WTC11 (cell line): Measurements from ENCODE around the gene COL26A1. TPM values are rescaled to one million over a fixed set of nuclear protein-coding genes. Genes with fewer than 3 reads are reported as not detected.

Source experiments
- ATAC-seq: fragments of 200-7000 bp; cut with Tn5 transposase; 2 replicates; pipeline ENCODE4 v1.10.0; 2021; ENCODE audit warnings: mild to moderate bottlenecking, moderate library complexity
- CTCF ChIA-PET: fragments of 300-600 bp; sonication (Branson Sonifier 250); formaldehyde crosslinking; loops from one replicate; lab custom pipeline; 2021; ENCODE audit warnings: antibody characterized with exemption; lab: Charles Lee
- POLR2A ChIA-PET: fragments of 350-600 bp; sonication (Branson Sonifier 250); formaldehyde crosslinking; loops from one replicate; lab custom pipeline; 2021; ENCODE audit warnings: antibody characterized with exemption; lab: Charles Lee
- DNase-seq: peaks from one replicate; pipeline ENCODE4 v3.0.0; 2021; ENCODE audit warnings: low spot score
- H3K27ac Mint-ChIP-seq: 2 replicates; pipeline ENCODE4 v1.8.0; 2021; ENCODE audit warnings: mixed read lengths
- H3K27me3 Mint-ChIP-seq: 2 replicates; pipeline ENCODE4 v1.8.0; 2021; ENCODE audit warnings: low read depth, mild to moderate bottlenecking, moderate library complexity, mixed read lengths
- H3K36me3 Mint-ChIP-seq: 2 replicates; pipeline ENCODE4 v1.8.0; 2021; ENCODE audit warnings: mixed read lengths
- H3K4me1 Mint-ChIP-seq: 2 replicates; pipeline ENCODE4 v1.8.0; 2022; ENCODE audit warnings: mixed read lengths
- H3K4me3 Mint-ChIP-seq: 2 replicates; pipeline ENCODE4 v1.8.0; 2021; ENCODE audit warnings: mild to moderate bottlenecking, moderate library complexity, mixed read lengths
- H3K9me3 Mint-ChIP-seq: 2 replicates; pipeline ENCODE4 v1.8.0; 2021; ENCODE audit warnings: mixed read lengths
- CREB1 ChIP-seq: sonication (generic); formaldehyde crosslinking; IDR thresholded peaks from 2 replicates; pipeline ENCODE4 v1.8.0; 2023; ENCODE audit warnings: mild to moderate bottlenecking, missing genetic modification reagents
- ELF4 ChIP-seq: sonication (generic); formaldehyde crosslinking; IDR thresholded peaks from 2 replicates; pipeline ENCODE4 v1.8.1; 2022; ENCODE audit warnings: low read depth, mild to moderate bottlenecking, moderate library complexity, missing genetic modification reagents
- EMX1 ChIP-seq: fragments of 250-450 bp; sonication (Bioruptor Pico); IDR thresholded peaks from 2 replicates; pipeline ENCODE4 v1.8.0; 2021; ENCODE audit warnings: mild to moderate bottlenecking
- ETV6 ChIP-seq: sonication (generic); formaldehyde crosslinking; IDR thresholded peaks from 2 replicates; pipeline ENCODE4 v1.8.1; 2022; ENCODE audit warnings: mild to moderate bottlenecking, missing genetic modification reagents
- FOXJ3 ChIP-seq: sonication (generic); formaldehyde crosslinking; IDR thresholded peaks from 2 replicates; pipeline ENCODE4 v1.9.0; 2021; ENCODE audit warnings: missing genetic modification reagents, mild to moderate bottlenecking, borderline replicate concordance
- FOXP1 ChIP-seq: sonication (generic); formaldehyde crosslinking; IDR thresholded peaks from 2 replicates; pipeline ENCODE4 v1.8.0; 2022; ENCODE audit warnings: missing genetic modification reagents, mild to moderate bottlenecking, moderate library complexity, borderline replicate concordance
- OVOL2 ChIP-seq: fragments of 250-450 bp; sonication (Bioruptor Pico); IDR thresholded peaks from 2 replicates; pipeline ENCODE4 v1.9.0; 2021; ENCODE audit warnings: mild to moderate bottlenecking, borderline replicate concordance
- SMAD4 ChIP-seq: sonication (generic); formaldehyde crosslinking; IDR thresholded peaks from 2 replicates; pipeline ENCODE4 v1.8.0; 2022; ENCODE audit warnings: mild to moderate bottlenecking, missing genetic modification reagents
- TEAD1 ChIP-seq: sonication (generic); formaldehyde crosslinking; IDR thresholded peaks from 2 replicates; pipeline ENCODE4 v1.8.0; 2022; ENCODE audit warnings: mild to moderate bottlenecking, missing genetic modification reagents
- ZBTB21 ChIP-seq: sonication (generic); formaldehyde crosslinking; IDR thresholded peaks from 2 replicates; pipeline ENCODE4 v1.8.1; 2023; ENCODE audit warnings: mild to moderate bottlenecking, missing genetic modification reagents, borderline replicate concordance
- ZNF219 ChIP-seq: sonication (generic); formaldehyde crosslinking; IDR thresholded peaks from 2 replicates; pipeline ENCODE4 v1.8.0; 2023; ENCODE audit warnings: missing genetic modification reagents, mild to moderate bottlenecking, borderline replicate concordance
- ZNF317 ChIP-seq: sonication (generic); formaldehyde crosslinking; IDR thresholded peaks from 2 replicates; pipeline ENCODE4 v1.8.1; 2023; ENCODE audit warnings: low read depth, mild to moderate bottlenecking, moderate library complexity, missing genetic modification reagents, borderline replicate concordance
- ZNF396 ChIP-seq: fragments of 250-450 bp; sonication (Bioruptor Pico); IDR thresholded peaks from 2 replicates; pipeline ENCODE4 v1.8.0; 2021; ENCODE audit warnings: mild to moderate bottlenecking, moderate library complexity, borderline replicate concordance
- total RNA-seq: library from RNA; stranded (reverse); gene quantifications from 3 replicates; pipeline ENCODE4 v1.2.3, GENCODE V29; 2021
- TF ChIP-seq, protein P1 (sequence below): sonication (generic); formaldehyde crosslinking; IDR thresholded peaks from 2 replicates; pipeline ENCODE4 v1.8.0; 2022; ENCODE audit warnings: mild to moderate bottlenecking, missing genetic modification reagents
- TF ChIP-seq, protein P2 (sequence below): fragments of 250-450 bp; sonication (Bioruptor Pico); IDR thresholded peaks from 2 replicates; pipeline ENCODE4 v1.9.0; 2021; ENCODE audit warnings: mild to moderate bottlenecking
- TF ChIP-seq, protein P3 (sequence below): fragments of 250-450 bp; sonication (Bioruptor Pico); IDR thresholded peaks from 2 replicates; pipeline ENCODE4 v1.8.0; 2021; ENCODE audit warnings: mild to moderate bottlenecking
- TF ChIP-seq, protein P4 (sequence below): sonication (generic); formaldehyde crosslinking; IDR thresholded peaks from 2 replicates; pipeline ENCODE4 v1.8.1; 2022; ENCODE audit warnings: mild to moderate bottlenecking, moderate library complexity, missing genetic modification reagents
- TF ChIP-seq, protein P5 (sequence below): sonication (generic); formaldehyde crosslinking; IDR thresholded peaks from 2 replicates; pipeline ENCODE4 v1.8.1; 2023; ENCODE audit warnings: mild to moderate bottlenecking, missing genetic modification reagents, moderate library complexity
- TF ChIP-seq, protein P6 (sequence below): fragments of 250-450 bp; sonication (Bioruptor Pico); conservative IDR thresholded peaks from 2 replicates; pipeline ENCODE4 v1.9.0; 2021; ENCODE audit warnings: mild to moderate bottlenecking
- TF ChIP-seq, protein P7 (sequence below): sonication (generic); formaldehyde crosslinking; IDR thresholded peaks from 2 replicates; pipeline ENCODE4 v1.8.1; 2023; ENCODE audit warnings: mild to moderate bottlenecking, missing genetic modification reagents, moderate library complexity

Gene COL26A1
- total RNA-seq, 1 experiment from 2014 or later = 64.4 TPM

DNA sequence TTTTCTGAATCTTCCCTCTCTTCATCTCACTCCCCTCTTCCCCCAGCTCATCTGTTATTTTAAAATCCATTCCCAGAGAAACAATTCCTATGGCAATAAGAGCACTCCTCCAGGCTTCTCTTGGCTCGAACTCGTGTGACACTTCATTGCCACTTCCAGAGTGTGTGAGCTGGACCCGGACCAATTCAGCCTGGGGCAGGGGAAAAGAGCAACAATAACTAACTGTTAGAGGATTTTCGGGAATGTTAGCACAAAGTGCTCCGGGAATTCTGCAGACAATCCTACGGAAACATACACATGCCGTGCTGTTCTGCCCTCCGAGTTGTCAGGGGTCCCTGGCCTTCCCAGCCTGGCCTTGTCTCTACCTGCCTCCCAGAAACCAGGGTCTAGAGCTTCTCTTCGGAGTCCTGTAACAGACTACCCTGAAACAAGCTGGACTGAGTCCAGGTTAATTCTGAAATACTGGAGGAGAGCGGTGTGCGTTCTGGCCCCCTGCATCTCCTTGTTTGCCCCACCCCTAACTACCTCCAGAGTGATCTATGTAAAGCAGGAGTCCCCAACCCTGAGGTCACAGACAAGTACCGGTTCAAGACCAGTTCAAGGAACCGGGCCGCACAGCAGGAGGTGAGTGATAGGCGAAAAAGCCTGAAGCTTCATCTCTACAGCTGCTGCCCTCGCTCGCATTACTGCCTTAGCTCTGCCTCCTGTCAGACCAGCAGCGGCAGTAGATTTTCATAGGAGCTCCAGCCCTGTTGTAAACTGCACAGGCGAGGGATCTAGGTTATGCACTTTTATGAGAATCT lies 11.3 kb downstream of the COL26A1 start:
- peak overlapping the region; percentile 29 for H3K27ac Mint-ChIP-seq
- TF ChIP-seq, protein P1, sequence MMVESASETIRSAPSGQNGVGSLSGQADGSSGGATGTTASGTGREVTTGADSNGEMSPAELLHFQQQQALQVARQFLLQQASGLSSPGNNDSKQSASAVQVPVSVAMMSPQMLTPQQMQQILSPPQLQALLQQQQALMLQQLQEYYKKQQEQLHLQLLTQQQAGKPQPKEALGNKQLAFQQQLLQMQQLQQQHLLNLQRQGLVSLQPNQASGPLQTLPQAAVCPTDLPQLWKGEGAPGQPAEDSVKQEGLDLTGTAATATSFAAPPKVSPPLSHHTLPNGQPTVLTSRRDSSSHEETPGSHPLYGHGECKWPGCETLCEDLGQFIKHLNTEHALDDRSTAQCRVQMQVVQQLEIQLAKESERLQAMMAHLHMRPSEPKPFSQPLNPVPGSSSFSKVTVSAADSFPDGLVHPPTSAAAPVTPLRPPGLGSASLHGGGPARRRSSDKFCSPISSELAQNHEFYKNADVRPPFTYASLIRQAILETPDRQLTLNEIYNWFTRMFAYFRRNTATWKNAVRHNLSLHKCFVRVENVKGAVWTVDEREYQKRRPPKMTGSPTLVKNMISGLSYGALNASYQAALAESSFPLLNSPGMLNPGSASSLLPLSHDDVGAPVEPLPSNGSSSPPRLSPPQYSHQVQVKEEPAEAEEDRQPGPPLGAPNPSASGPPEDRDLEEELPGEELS = no peak
- TF ChIP-seq ZNF396 (no peak), FOXJ3 (CRISPR knock-in tag) (no peak), EMX1 (CRISPR knock-in tag) (no peak), ZNF317 (CRISPR knock-in tag) (no peak)
- TF ChIP-seq, protein P2, sequence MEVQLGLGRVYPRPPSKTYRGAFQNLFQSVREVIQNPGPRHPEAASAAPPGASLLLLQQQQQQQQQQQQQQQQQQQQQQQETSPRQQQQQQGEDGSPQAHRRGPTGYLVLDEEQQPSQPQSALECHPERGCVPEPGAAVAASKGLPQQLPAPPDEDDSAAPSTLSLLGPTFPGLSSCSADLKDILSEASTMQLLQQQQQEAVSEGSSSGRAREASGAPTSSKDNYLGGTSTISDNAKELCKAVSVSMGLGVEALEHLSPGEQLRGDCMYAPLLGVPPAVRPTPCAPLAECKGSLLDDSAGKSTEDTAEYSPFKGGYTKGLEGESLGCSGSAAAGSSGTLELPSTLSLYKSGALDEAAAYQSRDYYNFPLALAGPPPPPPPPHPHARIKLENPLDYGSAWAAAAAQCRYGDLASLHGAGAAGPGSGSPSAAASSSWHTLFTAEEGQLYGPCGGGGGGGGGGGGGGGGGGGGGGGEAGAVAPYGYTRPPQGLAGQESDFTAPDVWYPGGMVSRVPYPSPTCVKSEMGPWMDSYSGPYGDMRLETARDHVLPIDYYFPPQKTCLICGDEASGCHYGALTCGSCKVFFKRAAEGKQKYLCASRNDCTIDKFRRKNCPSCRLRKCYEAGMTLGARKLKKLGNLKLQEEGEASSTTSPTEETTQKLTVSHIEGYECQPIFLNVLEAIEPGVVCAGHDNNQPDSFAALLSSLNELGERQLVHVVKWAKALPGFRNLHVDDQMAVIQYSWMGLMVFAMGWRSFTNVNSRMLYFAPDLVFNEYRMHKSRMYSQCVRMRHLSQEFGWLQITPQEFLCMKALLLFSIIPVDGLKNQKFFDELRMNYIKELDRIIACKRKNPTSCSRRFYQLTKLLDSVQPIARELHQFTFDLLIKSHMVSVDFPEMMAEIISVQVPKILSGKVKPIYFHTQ (CRISPR knock-in tag) = no peak
- TF ChIP-seq, all 79 proteins: peak for 0
- Mint-ChIP-seq H3K9me3 (no peaks in the 10 kb centered on the region), H3K36me3 (peaks cover 16% of the 10 kb centered on the region), H3K4me1 (peaks cover 21% of the 10 kb centered on the region), H3K4me3 (no peak overlapping the region), H3K27me3 (no peaks in the 10 kb centered on the region)
- ATAC-seq = no peak
- ChIA-PET POLR2A (no interaction called here), CTCF (interaction anchor here (0.9 to 5.0 kb wide), 2 partner anchors 37 to 188 kb away, joined by 3 to 31 read pairs; no protein-coding TSS in a partner anchor)
- peak; percentile 37 for DNase-seq

DNA sequence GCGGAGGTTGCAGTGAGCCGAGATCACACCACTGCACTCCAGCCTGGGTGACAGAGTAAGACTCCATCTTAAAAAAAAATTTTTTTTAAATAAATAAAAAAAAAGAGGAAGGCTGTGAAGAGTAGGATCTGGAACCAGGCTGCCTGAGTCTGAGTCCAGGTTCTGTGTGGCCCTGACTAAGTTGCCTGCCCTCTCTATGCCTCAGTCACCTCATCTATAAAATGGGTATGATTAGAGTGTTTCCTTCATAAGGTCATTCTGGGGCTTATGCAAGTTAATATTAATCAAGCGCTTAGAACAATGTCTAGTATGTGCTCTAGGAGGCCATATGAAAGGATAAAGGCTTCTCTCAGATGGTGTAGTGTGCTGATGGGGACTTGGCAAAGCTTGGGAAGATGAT lies 12.3 kb downstream of the COL26A1 start:
- POLR2A ChIA-PET = no interaction called here
- no peak overlapping the region for H3K4me3 Mint-ChIP-seq
- peaks cover 26% of the 10 kb centered on the region for H3K4me1 Mint-ChIP-seq
- no peaks in the 10 kb centered on the region for H3K9me3 Mint-ChIP-seq
- ATAC-seq = no peak
- DNase-seq = no peak
- CTCF ChIA-PET = interaction anchor here (0.9 kb wide), 1 partner anchor 187 kb away, joined by 3 read pairs; no protein-coding TSS in a partner anchor
- TF ChIP-seq, protein P3, sequence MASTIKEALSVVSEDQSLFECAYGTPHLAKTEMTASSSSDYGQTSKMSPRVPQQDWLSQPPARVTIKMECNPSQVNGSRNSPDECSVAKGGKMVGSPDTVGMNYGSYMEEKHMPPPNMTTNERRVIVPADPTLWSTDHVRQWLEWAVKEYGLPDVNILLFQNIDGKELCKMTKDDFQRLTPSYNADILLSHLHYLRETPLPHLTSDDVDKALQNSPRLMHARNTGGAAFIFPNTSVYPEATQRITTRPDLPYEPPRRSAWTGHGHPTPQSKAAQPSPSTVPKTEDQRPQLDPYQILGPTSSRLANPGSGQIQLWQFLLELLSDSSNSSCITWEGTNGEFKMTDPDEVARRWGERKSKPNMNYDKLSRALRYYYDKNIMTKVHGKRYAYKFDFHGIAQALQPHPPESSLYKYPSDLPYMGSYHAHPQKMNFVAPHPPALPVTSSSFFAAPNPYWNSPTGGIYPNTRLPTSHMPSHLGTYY (CRISPR knock-in tag) = no peak
- TF ChIP-seq TEAD1 (no peak), ZNF219 (CRISPR knock-in tag) (no peak), CREB1 (CRISPR knock-in tag) (no peak)
- no peaks in the 10 kb centered on the region for H3K27me3 Mint-ChIP-seq
- H3K36me3 Mint-ChIP-seq = peaks cover 20% of the 10 kb centered on the region
- H3K27ac Mint-ChIP-seq = no peak overlapping the region

DNA sequence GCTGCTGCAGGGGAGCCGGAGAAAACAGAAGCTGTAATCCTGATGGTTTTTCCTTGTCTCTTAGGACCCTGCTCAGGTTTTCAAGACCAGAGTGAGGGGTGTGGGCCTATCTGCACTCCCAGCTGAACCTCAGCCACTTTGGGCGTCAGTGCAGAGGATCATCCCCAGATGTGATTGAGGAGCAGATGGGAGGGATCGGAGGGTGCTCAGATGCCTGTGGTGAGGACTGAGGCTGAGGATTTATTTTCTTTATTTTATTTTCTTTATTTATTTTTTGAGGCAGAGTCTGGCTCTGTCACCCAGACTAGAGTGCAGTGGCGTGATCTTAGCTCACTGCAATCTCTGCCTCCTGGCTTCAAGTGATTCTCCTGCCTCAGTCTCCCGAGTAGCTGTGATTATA lies 13.9 kb downstream of the COL26A1 start:
- ATAC-seq (no peak), DNase-seq (no peak)
- ChIA-PET POLR2A (interaction anchor here (0.6 kb wide), 1 partner anchor 21 kb away, joined by 6 read pairs; no protein-coding TSS in a partner anchor), CTCF (interaction anchor here (0.9 kb wide), 1 partner anchor 55 kb away, joined by 3 read pairs; the partner anchor contains the start of gene IFT22)
- peaks cover 22% of the 10 kb centered on the region for H3K4me1 Mint-ChIP-seq
- peaks cover 12% of the 10 kb centered on the region for H3K9me3 Mint-ChIP-seq
- H3K27ac Mint-ChIP-seq = peak overlapping the region; percentile 53
- no peak overlapping the region for H3K4me3 Mint-ChIP-seq
- H3K36me3 Mint-ChIP-seq = peaks cover 24% of the 10 kb centered on the region
- no peaks in the 10 kb centered on the region for H3K27me3 Mint-ChIP-seq
- TF ChIP-seq ZBTB21 (CRISPR knock-in tag) (no peak), ETV6 (no peak), ELF4 (CRISPR knock-in tag) (no peak), SMAD4 (CRISPR knock-in tag) (no peak), FOXP1 (CRISPR knock-in tag) (no peak), OVOL2 (CRISPR knock-in tag) (no peak)
- TF ChIP-seq, protein P4, sequence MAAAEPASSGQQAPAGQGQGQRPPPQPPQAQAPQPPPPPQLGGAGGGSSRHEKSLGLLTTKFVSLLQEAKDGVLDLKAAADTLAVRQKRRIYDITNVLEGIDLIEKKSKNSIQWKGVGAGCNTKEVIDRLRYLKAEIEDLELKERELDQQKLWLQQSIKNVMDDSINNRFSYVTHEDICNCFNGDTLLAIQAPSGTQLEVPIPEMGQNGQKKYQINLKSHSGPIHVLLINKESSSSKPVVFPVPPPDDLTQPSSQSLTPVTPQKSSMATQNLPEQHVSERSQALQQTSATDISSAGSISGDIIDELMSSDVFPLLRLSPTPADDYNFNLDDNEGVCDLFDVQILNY (CRISPR knock-in tag) = no peak
- TF ChIP-seq, protein P5, sequence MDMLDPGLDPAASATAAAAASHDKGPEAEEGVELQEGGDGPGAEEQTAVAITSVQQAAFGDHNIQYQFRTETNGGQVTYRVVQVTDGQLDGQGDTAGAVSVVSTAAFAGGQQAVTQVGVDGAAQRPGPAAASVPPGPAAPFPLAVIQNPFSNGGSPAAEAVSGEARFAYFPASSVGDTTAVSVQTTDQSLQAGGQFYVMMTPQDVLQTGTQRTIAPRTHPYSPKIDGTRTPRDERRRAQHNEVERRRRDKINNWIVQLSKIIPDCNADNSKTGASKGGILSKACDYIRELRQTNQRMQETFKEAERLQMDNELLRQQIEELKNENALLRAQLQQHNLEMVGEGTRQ (CRISPR knock-in tag) = no peak
- TF ChIP-seq, protein P6, sequence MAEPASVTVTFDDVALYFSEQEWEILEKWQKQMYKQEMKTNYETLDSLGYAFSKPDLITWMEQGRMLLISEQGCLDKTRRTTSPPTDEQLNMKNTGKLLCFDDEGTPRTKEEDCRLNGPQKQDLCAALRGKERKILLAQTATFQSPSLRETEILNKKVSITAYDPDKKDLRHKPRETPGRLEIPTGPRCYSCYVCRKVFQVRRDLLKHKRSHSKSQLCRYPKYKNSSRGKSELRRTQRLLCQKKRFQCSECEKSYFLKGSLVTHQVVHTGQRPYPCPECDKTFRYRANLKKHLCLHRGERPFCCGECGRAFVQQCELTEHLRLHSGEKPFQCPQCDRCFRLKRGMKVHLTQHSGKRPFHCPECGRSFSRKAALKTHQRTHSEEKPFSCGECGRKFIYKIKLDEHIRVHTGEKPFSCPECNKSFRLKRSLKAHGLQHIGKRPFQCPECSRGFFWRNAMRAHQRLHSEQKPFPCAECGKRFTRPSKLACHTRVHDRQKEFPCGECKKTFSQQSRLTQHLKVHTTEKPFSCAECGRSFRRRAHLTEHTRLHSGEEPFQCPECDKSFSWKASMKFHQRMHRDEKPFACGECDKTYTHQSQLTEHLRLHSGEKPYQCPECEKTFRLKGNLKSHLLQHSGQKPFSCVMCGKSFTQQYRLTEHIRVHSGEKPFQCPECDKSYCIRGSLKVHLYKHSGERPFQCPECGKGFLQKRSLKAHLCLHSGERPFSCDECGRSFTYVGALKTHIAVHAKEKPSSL (CRISPR knock-in tag) = no peak
- TF ChIP-seq, protein P7, sequence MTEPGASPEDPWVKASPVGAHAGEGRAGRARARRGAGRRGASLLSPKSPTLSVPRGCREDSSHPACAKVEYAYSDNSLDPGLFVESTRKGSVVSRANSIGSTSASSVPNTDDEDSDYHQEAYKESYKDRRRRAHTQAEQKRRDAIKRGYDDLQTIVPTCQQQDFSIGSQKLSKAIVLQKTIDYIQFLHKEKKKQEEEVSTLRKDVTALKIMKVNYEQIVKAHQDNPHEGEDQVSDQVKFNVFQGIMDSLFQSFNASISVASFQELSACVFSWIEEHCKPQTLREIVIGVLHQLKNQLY = no peak
